DND-41 (cell line): Measurements from ENCODE around the gene CAV1.

Source experiments
- ATAC-seq: fragments of 200-7000 bp; cut with Tn5 transposase; 3 replicates; pipeline ENCODE4 v1.9.1; 2021; ENCODE audit warnings: low read depth; ENCODE audit not compliant: insufficient read depth
- DNase-seq: peaks from one replicate; pipeline ENCODE4 v3.0.0-alpha.2; 2020
- H2AFZ ChIP-seq: 2 replicates; pipeline ENCODE4 v1.6.0; 2012; ENCODE audit warnings: low read depth, low read length
- H3K27ac ChIP-seq: 2 replicates; pipeline ENCODE4 v1.5.1; 2012; ENCODE audit warnings: low read length, inconsistent platforms
- H3K27me3 ChIP-seq: fragments of 200-600 bp; sonication (generic); 2 replicates; pipeline ENCODE4 v1.6.0; 2012; ENCODE audit warnings: low read length, mild to moderate bottlenecking, inconsistent platforms; ENCODE audit not compliant: insufficient read depth, poor library complexity
- H3K36me3 ChIP-seq: 2 replicates; pipeline ENCODE4 v1.5.1; 2012; ENCODE audit warnings: low read length, inconsistent platforms; ENCODE audit not compliant: insufficient read depth
- H3K4me1 ChIP-seq: 2 replicates; pipeline ENCODE4 v1.5.1; 2012; ENCODE audit warnings: mild to moderate bottlenecking, low read length; ENCODE audit not compliant: insufficient read depth
- H3K4me2 ChIP-seq: 2 replicates; pipeline ENCODE4 v1.6.0; 2012; ENCODE audit warnings: mild to moderate bottlenecking, moderate library complexity, low read length, inconsistent platforms; ENCODE audit not compliant: insufficient read depth
- H3K4me3 ChIP-seq, 2 experiments: fragments of 200-600 bp in 1 of 2; shearing (Covaris generic) in 1 of 2; 2 replicates each; pipeline ENCODE4 v1.5.1; 2012 to 2016; ENCODE audit warnings: inconsistent platforms in 2 of 2, low read length in 2 of 2, mild to moderate bottlenecking in 2 of 2, low read depth in 1 of 2, moderate library complexity in 1 of 2
- H3K79me2 ChIP-seq: 2 replicates; pipeline ENCODE4 v1.6.0; 2012; ENCODE audit warnings: low read length, inconsistent platforms; ENCODE audit not compliant: insufficient read depth
- H3K9ac ChIP-seq: 2 replicates; pipeline ENCODE4 v1.6.0; 2012; ENCODE audit warnings: low read depth, mild to moderate bottlenecking, inconsistent platforms, low read length, moderate library complexity
- H3K9me3 ChIP-seq: 2 replicates; pipeline ENCODE4 v1.5.1; 2012; ENCODE audit warnings: low read length, moderate library complexity, mild to moderate bottlenecking, inconsistent platforms; ENCODE audit not compliant: insufficient read depth, severe bottlenecking
- H4K20me1 ChIP-seq: 2 replicates; pipeline ENCODE4 v1.6.0; 2012; ENCODE audit warnings: low read length; ENCODE audit not compliant: insufficient read depth
- EZH2 ChIP-seq: IDR thresholded peaks from 3 replicates; pipeline ENCODE4 v1.6.1; 2012; ENCODE audit warnings: borderline replicate concordance, low read depth, mild to moderate bottlenecking, moderate library complexity, low read length, inconsistent platforms; ENCODE audit not compliant: severe bottlenecking
- TF ChIP-seq, protein P1 (sequence below): IDR thresholded peaks from 2 replicates; pipeline ENCODE4 v1.5.1; 2012; ENCODE audit warnings: borderline replicate concordance, low read length, moderate library complexity, mild to moderate bottlenecking; ENCODE audit not compliant: poor library complexity, severe bottlenecking; ENCODE audit errors: extremely low read depth

The CAV1 gene

DNA sequence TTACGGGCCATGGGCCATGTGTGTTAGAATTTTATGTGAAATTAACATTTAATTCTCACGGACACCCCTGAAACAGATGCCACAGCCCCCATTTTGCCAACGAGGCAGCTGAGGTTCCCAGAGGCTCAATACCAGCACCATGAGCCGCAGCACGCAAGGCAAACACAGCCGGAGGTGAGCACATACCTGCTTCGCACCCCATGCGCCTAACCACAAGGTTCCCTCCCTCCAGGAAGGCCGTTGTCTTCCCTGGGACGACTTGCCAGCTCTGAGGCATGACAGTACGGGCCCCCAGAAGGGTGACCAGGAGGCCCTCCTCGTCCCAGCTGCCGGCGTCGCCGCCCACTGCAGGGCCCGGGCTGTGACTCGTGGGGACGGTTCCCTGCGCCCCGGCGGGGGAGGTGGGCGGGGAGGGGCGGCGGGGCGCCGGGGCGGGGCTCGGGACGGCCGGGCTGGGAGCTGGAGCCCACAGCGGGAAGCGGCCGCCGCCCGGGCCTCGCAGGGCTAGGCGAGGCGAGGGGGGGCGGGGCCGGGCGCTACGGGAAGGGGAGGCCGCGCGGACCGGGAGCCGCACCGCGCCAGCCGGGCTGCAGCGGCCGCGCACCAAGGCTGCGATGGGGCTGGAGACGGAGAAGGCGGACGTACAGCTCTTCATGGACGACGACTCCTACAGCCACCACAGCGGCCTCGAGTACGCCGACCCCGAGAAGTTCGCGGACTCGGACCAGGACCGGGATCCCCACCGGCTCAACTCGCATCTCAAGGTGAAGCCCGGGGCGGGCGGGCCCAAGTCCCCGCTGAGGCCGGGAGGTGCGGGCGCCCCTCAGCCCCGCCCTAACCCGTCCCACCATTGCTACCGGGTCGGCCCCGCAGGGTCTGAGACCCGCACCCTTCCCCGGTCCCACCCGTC lies 25.4 kb upstream of the CAV1 start, which contains the start of gene CAV2:
Gene CAV2, plus strand, starts transcription at position 571 of the 910 bp plus-strand sequence. Its CDS starts 44 bp downstream, at position 615.
- Histone ChIP-seq H3K9me3 (no peaks in the 10 kb centered on the region), H3K4me2 (no peak within 1 kb of the TSS), H3K4me1 (no peaks in the 10 kb centered on the region), H3K4me3 (no peak within 1 kb of the TSS), H3K9ac (no peak within 1 kb of the TSS), H3K27ac (no peak within 1 kb of the TSS), H2AFZ (no peak within 1 kb of the TSS), H3K36me3 (no peaks in the 10 kb centered on the region), H3K27me3 (peaks cover under 1% of the 10 kb centered on the region), H4K20me1 (no peaks in the 10 kb centered on the region), H3K79me2 (no peaks in the 10 kb centered on the region)
- no peak for ATAC-seq
- DNase-seq: no peak
- TF ChIP-seq, protein P1, sequence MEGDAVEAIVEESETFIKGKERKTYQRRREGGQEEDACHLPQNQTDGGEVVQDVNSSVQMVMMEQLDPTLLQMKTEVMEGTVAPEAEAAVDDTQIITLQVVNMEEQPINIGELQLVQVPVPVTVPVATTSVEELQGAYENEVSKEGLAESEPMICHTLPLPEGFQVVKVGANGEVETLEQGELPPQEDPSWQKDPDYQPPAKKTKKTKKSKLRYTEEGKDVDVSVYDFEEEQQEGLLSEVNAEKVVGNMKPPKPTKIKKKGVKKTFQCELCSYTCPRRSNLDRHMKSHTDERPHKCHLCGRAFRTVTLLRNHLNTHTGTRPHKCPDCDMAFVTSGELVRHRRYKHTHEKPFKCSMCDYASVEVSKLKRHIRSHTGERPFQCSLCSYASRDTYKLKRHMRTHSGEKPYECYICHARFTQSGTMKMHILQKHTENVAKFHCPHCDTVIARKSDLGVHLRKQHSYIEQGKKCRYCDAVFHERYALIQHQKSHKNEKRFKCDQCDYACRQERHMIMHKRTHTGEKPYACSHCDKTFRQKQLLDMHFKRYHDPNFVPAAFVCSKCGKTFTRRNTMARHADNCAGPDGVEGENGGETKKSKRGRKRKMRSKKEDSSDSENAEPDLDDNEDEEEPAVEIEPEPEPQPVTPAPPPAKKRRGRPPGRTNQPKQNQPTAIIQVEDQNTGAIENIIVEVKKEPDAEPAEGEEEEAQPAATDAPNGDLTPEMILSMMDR: no peak
- no peak for TF ChIP-seq EZH2

DNA sequence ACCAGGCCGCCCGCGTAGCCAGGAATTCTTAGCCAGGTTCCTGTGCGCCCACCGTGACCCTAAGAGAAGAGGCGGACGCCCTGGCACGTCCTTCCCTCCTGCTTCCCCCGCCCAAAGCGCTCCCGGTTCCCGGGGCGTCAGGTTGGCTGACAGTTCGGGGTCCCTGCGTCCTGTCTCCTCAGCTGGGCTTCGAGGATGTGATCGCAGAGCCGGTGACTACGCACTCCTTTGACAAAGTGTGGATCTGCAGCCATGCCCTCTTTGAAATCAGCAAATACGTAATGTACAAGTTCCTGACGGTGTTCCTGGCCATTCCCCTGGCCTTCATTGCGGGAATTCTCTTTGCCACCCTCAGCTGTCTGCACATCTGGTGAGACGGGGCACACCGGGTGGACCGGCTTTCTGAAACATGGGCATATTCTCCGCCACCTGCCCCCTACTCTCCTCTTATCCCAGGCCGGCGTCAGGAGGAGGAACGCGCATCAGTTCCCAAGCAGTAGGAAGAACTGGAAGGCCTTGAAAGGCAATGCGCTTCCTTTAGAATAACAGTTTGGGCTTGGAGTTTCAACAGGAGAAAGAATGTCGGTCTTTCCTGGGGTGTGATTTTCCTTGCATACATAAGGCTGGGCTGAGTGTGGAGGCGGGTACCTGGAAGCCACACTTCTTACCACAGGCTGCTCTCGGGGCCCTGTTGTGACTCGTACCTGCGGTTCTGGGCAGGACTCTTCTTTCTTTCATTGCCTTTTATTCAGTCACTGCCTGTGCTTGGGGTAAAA lies 24.6 kb upstream of the CAV1 start:
- ATAC-seq: peak; percentile 54; the same call in 1 of the 3 replicates
- H4K20me1 ChIP-seq: no peaks in the 10 kb centered on the region
- H3K4me3 ChIP-seq: no peak overlapping the region
- no peaks in the 10 kb centered on the region for H3K36me3 ChIP-seq
- no peak overlapping the region for H3K9ac ChIP-seq
- H3K4me1 ChIP-seq: no peaks in the 10 kb centered on the region
- no peak overlapping the region for H2AFZ ChIP-seq
- no peak for DNase-seq
- TF ChIP-seq, protein P1: no peak
- no peak for TF ChIP-seq EZH2
- no peak overlapping the region for H3K4me2 ChIP-seq
- no peaks in the 10 kb centered on the region for H3K79me2 ChIP-seq
- H3K9me3 ChIP-seq: no peaks in the 10 kb centered on the region
- H3K27me3 ChIP-seq: peaks cover 2% of the 10 kb centered on the region
- no peak overlapping the region for H3K27ac ChIP-seq

DNA sequence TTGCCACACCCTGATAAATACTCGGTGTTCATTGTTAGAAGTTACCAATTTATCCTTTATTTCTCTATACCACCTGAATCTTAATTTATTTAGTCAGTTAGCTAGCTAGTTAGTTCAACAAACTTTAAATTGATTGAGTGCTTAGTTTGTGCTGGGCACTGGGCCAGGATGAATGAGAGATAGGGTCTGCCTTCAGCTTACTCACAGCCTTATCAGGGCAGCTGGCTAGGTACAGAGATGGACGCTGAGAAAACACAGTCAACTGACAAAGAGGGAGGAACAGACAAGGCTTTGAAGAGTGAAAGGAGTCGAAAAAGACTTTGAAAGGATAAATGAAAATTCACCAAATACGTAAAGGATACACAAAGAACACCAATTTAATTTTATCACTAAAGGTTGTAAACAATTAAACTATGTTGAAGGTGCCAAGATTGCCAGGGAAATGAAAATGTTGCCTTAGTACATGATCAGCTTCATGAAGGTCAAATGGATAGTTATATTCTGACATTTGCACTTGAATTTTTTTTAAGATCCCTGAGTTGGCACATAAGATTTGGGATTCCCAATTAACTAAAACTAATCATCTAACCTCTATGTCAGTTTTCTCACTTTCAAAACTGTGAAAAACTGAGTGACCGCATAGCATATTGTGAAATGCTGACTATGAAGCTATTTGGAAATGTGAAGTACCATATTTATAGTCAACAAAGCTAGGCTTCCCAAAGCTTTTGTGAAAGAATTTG lies 23.2 kb upstream of the CAV1 start:
- H3K9ac ChIP-seq: no peak overlapping the region

More for the DNA sequence above, 23.2 kb upstream of the CAV1 start:
- Histone ChIP-seq H3K36me3 (no peaks in the 10 kb centered on the region), H3K4me2 (no peak overlapping the region), H4K20me1 (no peaks in the 10 kb centered on the region), H3K79me2 (no peaks in the 10 kb centered on the region), H3K4me3 (no peak overlapping the region), H3K9me3 (no peaks in the 10 kb centered on the region), H3K27me3 (peaks cover 3% of the 10 kb centered on the region), H3K4me1 (no peaks in the 10 kb centered on the region), H3K27ac (no peak overlapping the region), H2AFZ (no peak overlapping the region)
- ATAC-seq: no peak
- TF ChIP-seq EZH2: no peak
- TF ChIP-seq, protein P1: no peak
- DNase-seq: no peak
